Stimulated activated CD4-positive, alpha-beta T cell treated with anti-CD3 and anti-CD28 coated beads, Interleukin-12 subunit alpha, Interleukin-12 subunit beta, amount 100 ng/mL, for 4 hours (primary cell): ENCODE data around the gene ALDH1L1.
"Not testable (repeated sequence)": the region's sequence is repeated elsewhere in the genome, so short reads cannot be mapped to it uniquely, and the experiment has no call there.

ENCODE experiments used
- DNase-seq: peaks from one replicate; pipeline ENCODE4 v3.0.0-alpha.2; 2020

The ALDH1L1 gene

DNA sequence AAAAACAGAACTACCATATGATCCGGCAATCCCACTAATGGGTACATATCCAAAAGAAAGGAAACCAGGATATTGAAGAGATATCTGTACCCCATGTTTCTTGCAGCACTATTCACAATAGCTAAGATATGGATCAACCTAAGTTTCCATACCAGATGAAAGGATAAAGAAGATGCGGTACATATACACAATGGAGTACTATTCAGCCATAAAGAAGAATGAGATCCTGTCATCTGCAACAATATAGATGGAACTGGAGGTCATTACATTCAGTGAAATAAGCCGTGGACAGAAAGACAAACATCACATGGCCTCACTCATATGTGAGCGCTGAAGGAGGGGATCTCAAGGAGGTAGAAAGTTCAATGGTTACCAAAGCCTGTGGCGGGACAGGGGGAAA lies 99.4 kb downstream of the ALDH1L1 start:
- DNase-seq, result no peak

DNA sequence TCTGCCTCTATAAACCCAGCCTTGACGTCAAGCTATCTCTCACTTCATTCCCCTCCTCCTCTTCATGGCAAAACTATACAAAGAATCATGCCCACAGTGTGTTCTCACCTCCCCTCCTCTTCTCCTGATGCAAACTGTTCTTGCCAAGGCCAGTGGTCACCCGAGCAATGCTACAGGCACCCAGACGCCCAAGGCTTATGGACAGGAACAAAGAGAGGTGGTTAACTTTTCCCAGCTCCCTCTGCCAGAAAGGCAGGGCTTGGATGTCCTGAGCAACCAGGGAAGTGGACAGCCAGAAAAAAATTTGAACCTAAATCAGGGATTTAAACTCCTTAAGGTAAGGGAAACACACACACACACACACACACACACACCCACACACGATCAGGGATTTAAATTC lies 101.5 kb downstream of the ALDH1L1 start:
- DNase-seq, result no peak

DNA sequence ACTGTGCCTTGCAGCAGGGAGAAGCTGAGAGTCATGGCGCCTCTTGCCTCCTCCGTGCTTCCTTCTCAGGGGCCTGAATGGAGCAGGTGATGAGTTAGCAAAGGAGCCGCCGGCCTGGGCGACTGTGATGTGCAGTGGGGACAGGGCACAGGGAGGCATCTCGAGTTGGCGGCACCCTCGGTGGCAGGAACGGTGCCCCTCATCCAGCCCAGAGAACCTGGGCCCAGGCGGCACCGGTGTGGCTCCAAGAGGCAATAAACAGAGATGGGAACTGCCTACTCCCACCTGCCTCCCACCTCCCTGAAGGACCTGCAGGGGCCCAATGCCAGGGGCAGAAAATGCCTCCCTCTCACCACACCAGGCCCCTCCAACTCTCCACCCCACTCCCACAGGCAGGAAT lies 102.6 kb downstream of the ALDH1L1 start:
- DNase-seq, result no peak

DNA sequence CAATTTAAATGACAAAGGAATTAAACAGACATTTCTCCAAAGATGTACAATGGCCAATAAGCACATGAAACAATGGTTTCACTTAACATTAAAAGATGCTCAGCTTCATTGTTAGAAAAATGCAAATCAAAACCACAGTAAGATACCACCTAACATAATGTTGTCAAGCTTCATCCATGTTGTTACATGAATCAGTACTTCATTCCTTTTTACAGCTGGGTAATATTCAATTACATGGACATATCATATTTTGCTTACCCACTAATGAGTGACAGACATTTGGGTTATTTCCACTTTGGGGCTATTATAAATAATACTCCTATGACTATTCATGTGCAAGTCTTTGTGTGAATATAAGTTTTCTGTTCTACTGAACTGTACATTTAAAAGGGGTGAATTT lies 104.2 kb downstream of the ALDH1L1 start:
- no peak for DNase-seq

DNA sequence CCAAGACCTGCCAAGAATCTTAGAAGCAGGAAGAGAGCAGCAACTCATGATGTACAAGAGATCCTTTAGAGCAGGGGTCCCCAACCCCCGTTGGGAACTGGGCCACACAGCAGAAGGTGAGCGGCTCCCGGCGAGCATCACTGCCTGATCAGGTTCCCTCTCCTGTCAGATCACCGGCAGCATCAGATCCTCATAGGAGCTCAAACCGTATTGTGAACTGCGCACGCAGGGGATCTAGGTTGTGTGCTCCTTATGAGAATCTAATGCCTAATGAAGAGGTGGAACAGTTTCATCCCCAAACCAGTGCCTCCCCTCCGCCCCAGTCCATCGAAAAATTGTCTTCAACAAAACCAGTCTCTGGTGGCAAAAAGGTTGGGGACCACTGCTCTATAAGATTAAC lies 110.2 kb downstream of the ALDH1L1 start:
- no peak for DNase-seq

DNA sequence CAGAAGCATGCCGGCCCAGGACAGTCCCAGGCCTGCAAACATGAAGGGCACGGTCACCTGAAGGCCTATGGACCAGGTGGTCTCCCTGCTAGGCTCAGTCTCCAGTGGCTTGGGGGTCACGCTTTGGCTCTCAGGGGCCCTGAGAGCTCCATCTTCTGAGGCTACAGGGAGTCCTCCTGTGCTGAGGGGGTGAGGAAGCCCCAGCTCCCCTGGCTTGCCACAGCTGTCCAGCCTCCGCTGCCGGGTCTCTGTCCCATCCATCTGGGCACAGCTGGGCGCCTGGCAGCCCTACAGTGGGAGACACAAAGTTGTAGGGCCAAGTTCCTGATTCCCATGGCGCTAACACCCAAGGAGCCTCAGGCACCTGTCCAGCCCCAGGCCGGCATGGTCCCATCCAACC lies 112.4 kb downstream of the ALDH1L1 start:
- no peak for DNase-seq

DNA sequence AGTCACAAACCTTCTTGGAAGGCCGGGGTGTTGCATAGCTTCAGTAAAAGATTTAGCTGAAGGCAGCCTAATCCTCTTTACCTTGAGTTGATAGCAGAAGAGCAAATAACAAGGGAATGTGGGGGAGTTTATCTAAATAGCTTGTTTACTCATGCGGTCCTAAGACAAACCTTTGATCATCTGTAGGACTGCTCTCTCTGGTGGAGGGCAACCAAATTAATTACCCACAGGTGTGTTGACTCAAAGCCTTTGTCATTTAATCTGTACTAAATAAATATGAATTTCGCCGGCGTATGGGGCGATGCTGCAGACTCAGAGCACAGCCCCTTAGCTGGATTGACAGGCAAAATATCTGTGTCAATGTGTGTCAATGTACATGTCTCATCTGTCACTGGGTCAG lies 113.7 kb downstream of the ALDH1L1 start:
- not testable (repeated sequence) for DNase-seq

DNA sequence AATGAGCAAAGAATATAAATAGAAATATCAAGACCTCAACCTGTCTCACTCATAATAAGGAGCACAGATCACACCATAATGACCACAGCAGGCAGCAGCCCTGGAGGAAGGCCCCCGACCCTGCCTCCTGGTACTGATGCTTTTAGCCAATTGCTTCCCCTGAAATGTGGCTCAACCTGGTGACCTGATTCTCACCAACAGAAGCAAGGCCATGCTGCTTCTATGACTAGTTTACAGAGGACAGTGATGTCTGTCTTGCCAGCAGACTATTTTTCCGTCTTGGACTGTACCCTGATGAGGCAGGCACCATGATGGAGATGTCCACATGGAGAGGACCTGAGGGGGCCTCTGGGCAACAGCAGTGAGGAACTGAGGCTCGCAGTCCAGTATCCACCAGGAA lies 114.5 kb downstream of the ALDH1L1 start:
- DNase-seq, result no peak

DNA sequence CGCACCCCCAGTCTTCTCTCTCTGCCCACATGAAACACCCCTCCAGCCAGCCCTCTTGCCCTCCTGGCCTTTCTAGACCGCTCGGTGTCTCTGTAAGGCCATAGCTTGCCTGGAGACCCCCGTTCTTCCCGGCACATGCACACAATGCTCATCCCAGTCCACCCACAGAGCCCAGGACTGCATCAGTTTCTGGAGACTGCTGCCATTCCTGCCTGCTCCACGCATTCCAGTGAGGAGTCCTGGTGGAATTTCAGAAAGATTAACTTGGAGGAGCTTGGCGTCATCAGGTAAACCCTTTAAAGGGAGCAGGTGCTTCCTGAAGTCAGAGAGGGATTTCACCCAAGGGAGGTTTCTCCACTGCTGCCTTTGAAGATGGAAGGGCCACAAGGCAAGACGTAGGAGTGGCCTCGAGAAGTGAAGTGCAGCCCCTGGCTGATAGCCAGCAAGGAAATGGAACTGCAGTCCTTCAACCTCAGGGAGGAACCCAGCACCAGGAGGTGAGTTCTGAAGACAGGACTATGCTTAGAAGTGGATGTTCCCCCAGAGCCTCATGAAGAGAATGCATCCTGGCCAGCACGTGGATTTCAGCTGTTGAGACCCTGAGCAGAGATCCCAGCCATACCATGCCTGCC lies 115.6 kb downstream of the ALDH1L1 start:
- no peak for DNase-seq

DNA sequence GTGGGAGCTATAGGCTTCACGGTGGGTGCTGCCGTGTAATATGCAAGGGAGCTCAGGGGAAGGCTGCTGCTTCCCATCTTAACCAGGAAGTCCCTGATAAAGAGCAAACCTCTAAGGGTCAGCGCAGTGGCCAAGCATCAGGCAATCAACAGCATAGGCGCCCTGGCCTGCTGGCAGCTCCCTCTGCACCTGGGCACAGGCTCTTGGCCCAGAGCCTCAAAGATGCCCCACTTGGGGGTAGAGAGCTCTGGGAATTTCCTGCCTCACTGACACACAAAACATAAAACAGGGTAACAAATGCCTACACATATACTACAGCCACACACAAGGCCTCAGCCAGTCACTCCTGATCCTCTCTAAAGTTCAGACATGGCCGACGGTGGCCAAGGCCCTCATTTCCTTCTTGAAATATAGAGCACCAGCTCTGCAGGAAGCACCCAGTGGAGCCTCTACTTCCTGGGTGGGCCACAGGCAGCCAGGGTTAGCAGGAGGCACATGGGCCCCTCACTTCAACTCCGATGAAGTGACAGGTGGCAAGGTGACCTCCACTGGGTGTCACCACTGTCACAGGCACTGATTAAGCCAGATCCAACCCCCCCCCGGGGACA lies 116.9 kb downstream of the ALDH1L1 start:
- DNase-seq, result no peak

DNA sequence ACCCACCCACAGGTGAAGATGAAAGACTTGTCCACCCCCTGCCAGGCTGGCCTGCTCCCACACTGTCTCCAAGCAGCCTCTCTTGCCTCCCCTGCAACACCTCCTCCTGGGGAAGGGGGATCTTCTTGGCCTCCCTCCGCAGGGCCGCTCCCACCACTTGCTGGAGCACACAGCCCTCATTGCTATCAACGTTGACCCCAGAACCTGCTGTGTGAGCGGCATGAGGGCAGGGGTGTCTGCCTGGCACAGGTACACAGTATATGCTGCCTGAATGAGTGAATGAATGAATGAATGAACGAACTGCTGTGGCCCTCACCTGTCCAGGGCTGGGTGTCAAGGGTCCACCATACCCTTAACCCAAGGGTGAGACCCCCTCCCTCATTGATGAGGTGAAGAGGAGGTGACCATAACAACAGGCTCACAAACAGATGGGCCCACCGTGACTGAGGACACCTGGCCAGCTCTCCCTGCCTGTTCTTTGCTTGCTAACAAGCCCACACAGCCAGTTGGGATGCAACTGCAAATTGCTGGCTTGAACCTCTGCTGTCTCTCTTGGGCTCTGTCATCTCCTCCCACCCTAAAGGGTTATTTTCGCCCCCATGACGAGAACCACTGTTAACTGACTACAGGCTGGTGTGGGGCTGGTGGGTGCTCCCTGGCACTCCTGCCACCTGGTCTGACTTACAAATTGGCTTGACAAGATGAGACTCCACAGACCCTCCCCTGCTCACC lies 118.9 kb downstream of the ALDH1L1 start:
- DNase-seq, result no peak

DNA sequence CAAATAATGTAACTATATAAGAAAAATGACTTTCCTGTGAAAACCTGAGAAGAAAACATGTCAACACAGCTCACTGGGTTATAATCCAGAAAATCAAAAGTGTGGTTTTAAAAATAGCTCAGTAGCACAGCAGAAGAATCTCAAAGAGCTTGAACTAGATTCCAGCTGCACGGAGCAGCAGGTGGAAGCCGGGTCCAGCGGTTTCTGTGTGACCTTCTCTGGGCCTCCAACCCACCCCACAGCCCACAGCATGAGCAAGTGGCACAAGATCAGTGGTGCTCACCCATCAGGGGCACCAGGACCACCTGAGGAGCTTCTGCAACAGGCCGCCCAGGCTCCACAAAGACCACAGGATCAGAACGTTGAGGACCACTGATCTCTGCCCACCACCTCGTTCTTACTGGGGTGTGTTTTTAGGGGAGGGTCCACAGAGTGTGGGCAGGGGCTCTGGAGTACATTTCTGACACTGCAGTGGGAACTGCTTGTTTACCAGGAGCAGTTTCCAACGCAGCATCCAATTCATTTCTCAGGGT lies 119.7 kb downstream of the ALDH1L1 start:
- DNase-seq, result no peak

DNA sequence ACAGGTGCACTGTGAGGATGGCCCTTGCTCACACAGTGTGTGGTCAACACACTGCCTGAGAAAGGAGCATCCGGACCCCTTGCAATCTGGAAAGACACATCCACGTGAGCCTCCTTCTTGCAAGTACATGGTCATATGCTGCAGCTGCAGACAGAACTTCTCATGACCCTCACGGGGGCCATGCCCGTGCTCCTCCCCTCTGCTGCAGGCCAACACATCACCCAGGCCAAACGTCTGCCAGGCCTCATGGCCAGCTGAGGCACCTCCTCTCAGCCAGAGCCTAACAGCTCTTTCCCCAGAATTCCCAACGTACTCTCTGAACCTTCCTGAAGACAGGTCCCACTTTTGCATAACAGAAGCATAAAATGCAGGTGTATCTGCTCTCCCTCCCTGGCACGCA lies 121.7 kb downstream of the ALDH1L1 start:
- no peak for DNase-seq

DNA sequence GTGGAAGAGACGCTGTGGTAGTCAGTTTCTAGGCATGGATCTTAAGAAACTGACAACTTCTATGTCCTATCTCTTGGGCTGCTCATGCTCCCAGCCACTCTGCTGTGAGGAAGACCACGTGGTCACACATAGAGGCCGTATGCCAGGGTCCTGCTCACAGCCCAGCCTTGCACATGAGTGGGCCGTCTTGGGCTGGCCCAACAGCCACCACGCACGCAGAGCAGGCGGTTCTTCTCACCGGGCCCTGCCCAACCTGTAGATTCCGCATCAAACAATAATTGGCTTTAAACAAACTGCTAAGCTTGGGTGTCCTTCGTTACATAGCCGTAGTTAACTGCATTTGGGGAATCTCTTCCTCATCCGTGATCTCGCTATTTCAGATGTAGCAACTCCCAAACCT lies 122.5 kb downstream of the ALDH1L1 start:
- DNase-seq, result no peak

DNA sequence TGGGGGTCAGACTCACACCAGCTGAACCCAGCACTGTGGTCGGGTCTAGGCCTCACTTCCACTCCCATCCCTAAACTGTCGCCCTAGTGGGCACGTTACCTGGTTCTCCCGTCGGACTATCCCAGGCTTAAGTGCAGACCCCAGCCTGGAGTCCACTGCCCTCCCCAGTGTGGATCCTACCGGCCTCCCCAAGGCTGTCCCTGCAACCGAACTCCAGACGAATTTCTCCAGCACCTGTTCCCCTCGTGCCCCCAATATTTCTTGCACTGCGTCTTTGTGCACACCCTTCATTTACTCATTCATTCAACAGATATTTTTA lies 122.9 kb downstream of the ALDH1L1 start:
- DNase-seq, result no peak

DNA sequence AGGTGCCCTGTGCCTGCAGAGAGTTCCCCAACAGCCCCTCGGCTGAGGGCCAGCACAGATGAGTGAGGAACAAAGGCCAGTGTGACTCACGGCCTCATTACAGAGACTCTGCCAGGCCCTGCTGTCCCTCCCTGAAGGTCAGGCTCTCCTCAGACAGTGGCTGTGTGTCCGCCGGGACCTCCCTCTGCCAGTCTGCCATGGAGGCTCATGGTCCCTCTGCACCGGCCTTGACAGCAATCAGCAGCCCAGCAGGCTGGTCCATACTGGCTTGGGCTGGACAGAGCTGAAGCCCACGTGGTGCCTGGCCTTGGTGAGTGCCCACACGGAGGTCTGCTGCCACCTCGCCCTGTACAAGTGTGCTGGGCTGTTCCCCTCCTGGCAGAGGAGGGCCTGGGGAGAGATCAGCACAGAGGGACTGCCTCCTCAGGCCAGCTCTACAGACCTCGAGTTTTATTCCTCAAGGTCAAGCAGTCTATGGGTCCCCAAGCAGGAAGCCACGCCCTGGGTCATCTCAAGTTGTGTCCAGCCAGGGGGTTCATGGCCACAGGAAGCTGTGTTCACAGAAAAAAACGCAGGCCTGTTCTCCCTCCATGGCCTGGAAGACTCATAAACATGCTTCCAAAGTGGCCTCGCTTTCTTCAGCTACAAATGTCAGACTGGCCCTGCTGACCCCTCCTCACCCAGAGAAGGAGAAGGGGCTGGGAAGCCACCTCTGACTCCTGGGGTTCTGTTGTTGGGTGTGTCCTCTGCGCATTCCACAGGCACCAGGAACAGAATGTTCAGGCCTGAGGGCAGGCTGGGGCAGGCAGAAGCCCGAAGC lies 123.5 kb downstream of the ALDH1L1 start:
- DNase-seq, result no peak

DNA sequence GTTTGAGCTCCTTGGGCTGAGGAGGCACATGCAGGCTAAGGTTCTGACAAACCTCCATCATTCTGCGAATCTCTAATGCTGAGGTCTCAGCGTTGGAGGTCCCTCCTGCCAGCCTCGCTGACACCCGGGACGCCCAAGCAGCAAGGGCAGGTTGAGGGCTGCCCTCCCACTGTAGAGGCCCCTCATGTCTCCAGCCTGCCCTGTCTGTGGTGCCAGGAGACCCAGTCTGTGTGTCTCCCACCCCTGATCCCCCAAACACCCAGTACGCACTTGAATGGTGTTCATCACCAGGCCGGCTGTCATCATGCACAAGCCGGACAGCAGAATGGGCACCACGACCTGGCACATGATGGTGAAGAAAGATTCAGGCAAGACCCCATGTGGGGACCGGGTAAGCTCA lies 124.3 kb downstream of the ALDH1L1 start:
- no peak for DNase-seq

DNA sequence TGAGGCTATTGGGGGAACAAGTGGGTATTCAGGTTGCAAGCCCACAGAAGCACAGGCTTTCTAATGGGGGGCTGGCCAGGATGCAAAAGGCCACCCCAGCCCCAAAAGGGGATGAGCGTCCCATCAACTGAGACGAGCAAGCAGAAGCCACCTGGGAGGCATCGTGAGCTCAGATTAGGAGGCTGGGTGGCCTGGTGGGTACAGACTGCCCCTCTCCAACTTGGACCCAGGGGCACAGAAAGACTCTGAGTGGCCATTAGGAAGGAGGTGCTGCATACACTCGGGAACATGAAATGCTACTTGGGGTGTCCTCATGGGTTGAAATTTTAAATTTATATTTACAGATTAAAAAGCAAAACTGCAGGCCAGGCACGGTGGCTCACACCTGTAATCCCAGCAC lies 125.5 kb downstream of the ALDH1L1 start:
- no peak for DNase-seq

DNA sequence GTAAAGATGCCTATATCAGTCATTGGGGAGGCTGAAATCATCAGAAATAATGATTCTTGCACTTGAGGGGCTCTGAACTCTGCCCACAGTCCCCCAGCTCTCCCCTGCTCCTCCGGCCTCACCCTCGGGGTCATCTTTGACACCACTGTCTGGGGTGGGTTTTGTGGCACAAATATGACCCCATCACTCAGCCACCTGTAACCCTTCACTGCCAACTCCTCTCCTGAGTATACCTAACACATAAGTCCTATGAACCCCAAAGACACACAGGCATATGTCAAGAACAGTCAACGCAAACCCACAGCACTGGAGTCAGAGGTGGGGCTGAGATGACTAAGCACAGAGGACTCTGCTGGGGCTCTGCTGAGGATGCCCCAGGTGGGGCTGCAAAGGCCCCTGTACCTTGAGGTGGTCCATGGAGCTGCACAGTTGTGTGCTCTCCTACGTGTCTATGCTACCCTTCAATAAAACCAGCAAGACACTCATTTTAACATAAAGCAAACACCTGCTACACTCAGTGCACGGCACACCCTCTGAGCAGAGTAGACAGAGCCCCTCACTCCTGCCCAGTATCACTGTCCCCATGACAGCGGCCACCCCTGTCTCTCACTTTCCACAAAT lies 126.3 kb downstream of the ALDH1L1 start:
- DNase-seq, result no peak
